NCI-H69 (cell line): ENCODE results near the gene C14orf93.

ENCODE experiments used
- DNase-seq: peaks from one replicate; lab custom pipeline; 2025; lab: John Stamatoyannopoulos, UW

The C14orf93 gene

GRCh38 chr14:23009939-23010726, at the start of gene C14orf93:
TSS of gene C14orf93 (minus strand) at chr14:23010143. CDS start at chr14:22999023, 11,120 bp downstream.
- peak; percentile 92 for DNase-seq

- DNase-seq, result no peak
Observed at GRCh38 chr14:23058654-23059504, 48.9 kb upstream of the C14orf93 start.

GRCh38 chr14:23057757-23058653, 48.1 kb upstream of the C14orf93 start:
- no peak for DNase-seq

- no peak for DNase-seq
Observed at GRCh38 chr14:23056956-23057756, 47.2 kb upstream of the C14orf93 start, which contains the start of gene CDH24. TSS of gene CDH24 (minus strand) at chr14:23057520. CDS start at chr14:23055733, 1,787 bp downstream.

GRCh38 chr14:23056145-23056955, 46.4 kb upstream of the C14orf93 start:
- DNase-seq, result no peak

- DNase-seq, result no peak
Observed at GRCh38 chr14:23055621-23056144, 45.7 kb upstream of the C14orf93 start.

GRCh38 chr14:23055147-23055550, 45.2 kb upstream of the C14orf93 start:
- no peak for DNase-seq

GRCh38 chr14:23054000-23054811, 44.3 kb upstream of the C14orf93 start:
- no peak for DNase-seq

- DNase-seq, result no peak
Observed at GRCh38 chr14:23053426-23053825, 43.5 kb upstream of the C14orf93 start.

- no peak for DNase-seq
Observed at GRCh38 chr14:23052671-23053070, 42.7 kb upstream of the C14orf93 start.

- no peak for DNase-seq
Observed at GRCh38 chr14:23052182-23052623, 42.3 kb upstream of the C14orf93 start.

GRCh38 chr14:23051141-23052057, 41.5 kb upstream of the C14orf93 start:
- DNase-seq, result no peak

- DNase-seq, result no peak
Observed at GRCh38 chr14:23049011-23049410, 39.1 kb upstream of the C14orf93 start.

GRCh38 chr14:23047751-23048693, 38.1 kb upstream of the C14orf93 start:
- DNase-seq, result no peak

- no peak for DNase-seq
Observed at GRCh38 chr14:23047034-23047634, 37.2 kb upstream of the C14orf93 start.
